ENCODE data around the gene TSPAN33.

TSPAN33 gene

GRCh38 chr7:129136887-129137642 lies 7.4 kb upstream of the TSPAN33 start:
- DNase-seq = no peak

- no peak for DNase-seq
Observed at GRCh38 chr7:129143724-129144094, 798 bp upstream of the TSPAN33 start.

- DNase-seq = no peak
Observed at GRCh38 chr7:129144834-129145668, 544 bp downstream of the TSPAN33 start.

GRCh38 chr7:129146237-129146979 lies 1.9 kb downstream of the TSPAN33 start:
- DNase-seq = no peak

GRCh38 chr7:129147731-129148130 lies 3.2 kb downstream of the TSPAN33 start:
- DNase-seq = no peak

GRCh38 chr7:129149511-129149910 lies 5.0 kb downstream of the TSPAN33 start:
- no peak for DNase-seq

GRCh38 chr7:129150199-129150996 lies 5.9 kb downstream of the TSPAN33 start:
- DNase-seq = no peak

- DNase-seq = no peak
Observed at GRCh38 chr7:129157651-129158050, 13.1 kb downstream of the TSPAN33 start.

- no peak for DNase-seq
Observed at GRCh38 chr7:129159539-129159938, 15.0 kb downstream of the TSPAN33 start.

GRCh38 chr7:129160161-129160905 lies 15.8 kb downstream of the TSPAN33 start:
- no peak for DNase-seq

GRCh38 chr7:129161524-129162225 lies 17.2 kb downstream of the TSPAN33 start:
- no peak for DNase-seq

- no peak for DNase-seq
Observed at GRCh38 chr7:129162732-129163131, 18.2 kb downstream of the TSPAN33 start.

GRCh38 chr7:129163875-129164544 lies 19.5 kb downstream of the TSPAN33 start:
- no peak for DNase-seq

- no peak for DNase-seq
Observed at GRCh38 chr7:129166745-129167144, 22.2 kb downstream of the TSPAN33 start.

- DNase-seq = no peak
Observed at GRCh38 chr7:129167817-129168216, 23.3 kb downstream of the TSPAN33 start.

- DNase-seq = no peak
Observed at GRCh38 chr7:129168231-129169021, 23.9 kb downstream of the TSPAN33 start.

- DNase-seq = no peak
Observed at GRCh38 chr7:129169171-129169671, 24.7 kb downstream of the TSPAN33 start.

- no peak for DNase-seq
Observed at GRCh38 chr7:129169686-129170440, 25.4 kb downstream of the TSPAN33 start.
